Activated CD4-positive, alpha-beta T cell treated with anti-CD3 and anti-CD28 coated beads for 4 hours (primary cell): ENCODE results near the gene ACTMAP.
"Not testable (repeated sequence)": the region's sequence is repeated elsewhere in the genome, so short reads cannot be mapped to it uniquely, and the experiment has no call there.

Experiments used
- DNase-seq, 2 donors: peaks; one replicate each; pipeline ENCODE4 v3.0.0-alpha.2; 2020

The ACTMAP gene

DNA sequence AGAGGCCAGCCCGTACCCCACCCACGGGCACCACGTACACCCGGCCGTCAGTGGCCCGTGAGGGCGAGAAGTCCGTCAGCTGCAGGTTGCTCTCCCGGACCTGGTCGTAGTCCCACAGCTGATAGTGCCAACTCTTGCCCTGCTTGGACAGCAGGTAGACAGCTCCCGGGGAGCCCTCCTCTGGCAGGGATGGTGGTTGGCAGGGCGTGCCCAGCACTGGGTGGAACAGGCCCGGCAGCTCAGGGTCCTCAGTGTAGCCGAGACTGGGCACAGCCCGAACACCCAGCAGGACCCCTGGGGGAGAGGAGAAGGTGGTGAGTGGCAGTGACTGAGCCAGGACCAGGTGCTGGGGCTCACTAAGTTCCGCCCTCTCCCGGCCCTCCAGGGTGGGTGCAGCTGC, 7.8 kb downstream of the ACTMAP start:
- DNase-seq, result no peak

- DNase-seq, result no peak
Measured at GRCh38 chr19:40741527-40742390, 8.5 kb downstream of the ACTMAP start.

GRCh38 chr19:40740747-40741146, 9.5 kb downstream of the ACTMAP start:
- no peak for DNase-seq

DNA sequence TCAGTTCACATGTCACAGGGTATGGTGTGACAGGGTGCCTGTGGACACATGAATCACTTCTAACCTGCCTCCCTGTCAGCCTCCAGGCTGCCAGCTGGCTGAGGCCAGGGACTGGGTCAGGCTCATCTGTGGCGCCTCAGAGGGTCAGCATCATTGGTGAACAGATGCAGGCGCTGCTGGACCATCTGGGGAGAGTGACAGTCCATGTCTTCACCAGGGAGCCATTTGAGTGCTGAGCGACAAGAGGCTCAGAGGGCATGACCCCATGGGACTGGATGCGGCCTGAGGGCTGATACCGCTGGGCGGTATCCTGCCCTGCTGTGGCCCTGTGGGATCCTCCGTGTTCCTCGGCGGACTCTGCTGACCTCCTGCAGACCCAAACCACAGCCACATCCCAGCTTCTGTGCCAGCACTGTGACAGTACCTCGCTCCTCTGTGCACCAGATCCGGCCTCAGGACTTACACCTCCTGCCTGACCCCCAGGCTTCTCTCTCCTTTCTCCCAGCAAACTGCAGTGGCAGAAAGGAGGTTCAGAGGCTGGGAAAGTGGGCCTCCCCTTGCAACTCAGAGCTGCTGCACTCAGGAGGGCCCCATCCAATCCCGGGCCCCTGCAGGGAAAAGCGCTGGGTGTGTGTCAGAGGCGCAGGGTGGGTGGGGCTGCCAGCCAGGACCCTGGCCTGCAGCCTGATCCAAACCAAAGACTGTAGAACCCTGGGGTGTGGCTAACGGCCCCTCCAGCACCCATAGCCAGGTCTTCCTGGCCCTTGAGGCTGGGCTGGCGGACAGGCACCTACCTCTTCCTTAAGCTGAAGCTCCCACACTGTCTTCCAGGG, 10.2 kb downstream of the ACTMAP start:
- DNase-seq, result no peak

- no peak for DNase-seq
Measured at GRCh38 chr19:40739030-40739839, 11.0 kb downstream of the ACTMAP start.

GRCh38 chr19:40737102-40737644, 13.1 kb downstream of the ACTMAP start:
- DNase-seq, result no peak

GRCh38 chr19:40736661-40737060, 13.6 kb downstream of the ACTMAP start:
- no peak for DNase-seq

- no peak for DNase-seq
Measured at GRCh38 chr19:40735013-40735771, 15.1 kb downstream of the ACTMAP start.

DNA sequence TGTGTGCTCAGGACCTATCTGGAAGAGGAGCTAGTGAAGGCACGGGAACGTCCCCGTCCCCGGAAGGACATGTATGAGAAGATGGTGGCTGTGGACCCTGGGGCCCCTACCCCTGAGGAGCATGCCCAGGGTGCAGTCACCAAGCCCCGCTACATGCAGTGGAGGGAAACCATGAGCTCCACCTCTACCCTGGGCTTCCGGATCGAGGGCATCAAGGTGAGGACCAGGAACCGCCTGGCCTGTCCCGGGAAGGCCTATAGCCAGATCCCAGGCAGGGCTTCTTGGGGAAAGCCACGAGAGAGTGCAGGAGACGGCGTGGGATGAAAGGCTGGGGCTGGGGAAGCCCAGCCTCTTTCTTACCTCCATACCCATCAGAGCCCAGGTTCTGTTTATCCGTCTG, 17.1 kb downstream of the ACTMAP start:
- DNase-seq, result no peak

- DNase-seq, result not testable (repeated sequence)
Measured at GRCh38 chr19:40732304-40732703, 18.0 kb downstream of the ACTMAP start.

DNA sequence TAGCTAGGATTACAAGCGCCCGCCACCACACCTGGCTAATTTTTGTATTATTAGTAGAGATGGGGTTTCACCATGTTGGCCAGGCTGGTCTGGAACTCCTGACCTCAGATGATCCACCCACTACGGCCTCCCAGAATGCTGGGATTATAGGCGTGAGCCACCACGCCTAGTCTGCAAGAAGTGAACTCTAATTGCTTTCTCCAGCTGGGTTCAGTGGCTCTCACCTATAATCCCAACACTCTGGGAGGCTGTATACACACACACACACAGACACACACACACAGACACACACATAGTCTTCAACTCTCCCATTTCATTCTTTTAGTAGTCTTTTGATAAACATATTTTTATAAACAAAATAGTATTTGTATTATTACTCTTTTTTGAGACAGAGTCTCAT, 20.2 kb downstream of the ACTMAP start:
- not testable (repeated sequence) for DNase-seq

DNA sequence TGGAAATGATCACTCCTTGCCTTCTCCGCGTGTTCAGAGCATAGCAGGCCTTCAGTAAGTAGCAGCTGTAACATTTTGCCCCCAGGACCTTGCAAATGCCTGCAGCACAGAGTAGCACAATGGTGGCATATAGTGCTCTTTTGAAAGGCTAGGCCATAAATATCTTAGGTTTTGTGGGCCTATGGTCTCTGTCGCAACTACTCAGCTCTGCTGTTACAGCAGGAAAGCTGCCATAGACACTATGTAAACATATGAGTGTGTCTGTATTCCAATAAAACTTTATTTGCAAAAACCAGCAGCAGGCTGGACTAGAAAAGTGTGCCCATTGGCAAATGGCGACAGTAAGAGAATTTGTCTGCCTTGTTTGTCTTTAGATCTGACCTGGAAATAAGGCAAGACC, 24.0 kb downstream of the ACTMAP start:
- no peak for DNase-seq

- no peak for DNase-seq
Measured at GRCh38 chr19:40724855-40725254, 25.4 kb downstream of the ACTMAP start.

DNA sequence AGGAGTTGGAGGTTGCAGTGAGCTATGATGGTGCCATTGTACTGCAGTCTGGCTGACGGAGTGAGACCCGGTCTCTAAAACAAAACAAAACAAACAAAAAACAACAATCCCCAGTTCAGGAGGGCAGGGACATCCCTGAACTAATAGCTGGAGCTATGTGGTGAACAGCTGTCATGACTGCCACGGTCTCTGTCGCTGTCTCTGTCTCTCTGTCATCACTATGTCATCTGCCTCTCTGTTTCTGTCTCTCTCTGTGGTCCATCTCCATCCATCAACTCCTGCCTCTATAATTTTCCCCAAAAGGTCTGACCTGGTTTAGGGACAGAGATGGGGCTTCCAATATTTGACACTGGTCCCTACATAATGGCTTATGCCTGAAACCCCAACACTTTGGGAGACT, 26.0 kb downstream of the ACTMAP start:
- no peak for DNase-seq

DNA sequence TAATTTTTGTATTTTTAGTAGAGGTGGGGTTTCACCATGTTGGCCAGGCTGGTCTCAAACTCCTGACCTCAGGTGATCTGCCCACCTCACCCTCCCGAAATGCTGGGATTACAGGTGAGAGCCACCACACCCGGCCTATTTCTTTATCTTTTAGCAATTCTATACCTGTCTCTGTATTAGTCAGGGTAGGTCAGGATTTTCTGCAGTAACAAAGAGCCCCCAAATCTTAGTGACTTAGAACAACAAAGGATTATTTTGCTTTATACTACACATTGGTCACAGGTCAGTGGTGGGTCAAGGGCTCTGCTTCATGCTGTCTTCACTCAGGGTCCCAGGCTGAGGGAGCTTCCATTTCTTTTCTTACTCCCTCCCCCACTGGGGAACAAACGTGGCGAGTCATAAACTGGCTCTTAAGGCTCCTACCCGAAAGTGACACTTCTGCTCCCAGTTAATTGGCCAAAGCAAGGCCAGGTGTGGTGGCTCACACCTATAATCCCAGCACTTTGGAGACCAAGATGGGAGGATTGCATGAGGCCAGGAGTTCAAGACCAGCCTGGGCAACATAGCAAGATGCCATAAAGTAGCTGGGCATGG, 26.5 kb downstream of the ACTMAP start:
- no peak for DNase-seq

GRCh38 chr19:40721936-40722661, 28.2 kb downstream of the ACTMAP start:
- no peak for DNase-seq

DNA sequence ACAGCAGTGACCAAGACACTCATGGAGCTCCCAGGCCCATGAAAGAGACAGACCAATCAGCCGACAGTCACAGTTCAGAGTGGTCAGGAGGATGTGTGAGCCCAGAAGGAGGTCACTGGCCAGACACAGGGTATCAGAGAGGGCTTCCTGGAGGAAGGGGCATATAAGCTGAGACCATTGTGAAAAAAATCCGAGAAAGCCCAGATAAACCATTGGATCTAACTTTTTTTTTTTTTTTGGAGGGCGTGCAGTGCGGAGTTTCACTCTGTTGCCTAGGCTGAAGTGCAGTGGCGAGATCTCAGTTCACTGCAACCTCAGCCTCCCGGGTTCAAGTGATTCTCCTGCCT, 29.2 kb downstream of the ACTMAP start:
- no peak for DNase-seq

DNA sequence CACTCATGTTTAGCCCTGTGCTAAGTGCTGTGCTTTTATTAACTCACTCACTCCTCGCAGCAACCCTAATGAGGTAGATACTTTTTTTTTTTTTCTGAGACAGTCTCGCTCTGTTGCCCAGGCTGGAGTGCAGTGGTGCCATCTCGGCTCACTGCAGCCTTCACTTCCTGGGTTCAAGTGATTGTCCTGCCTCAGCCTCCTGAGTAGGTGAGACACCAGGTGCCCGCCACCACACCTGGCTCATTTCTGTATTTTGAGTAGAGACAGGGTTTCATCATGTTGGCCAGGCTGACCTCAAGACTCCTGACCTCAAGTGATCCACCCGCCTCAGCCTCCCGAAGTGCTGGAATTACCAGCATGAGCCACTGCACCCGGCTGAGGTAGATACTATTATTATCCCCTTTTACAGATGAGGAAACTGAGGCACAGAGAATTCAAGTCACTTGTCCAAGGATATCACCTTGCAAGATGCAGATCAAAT, 30.8 kb downstream of the ACTMAP start:
- no peak for DNase-seq

DNA sequence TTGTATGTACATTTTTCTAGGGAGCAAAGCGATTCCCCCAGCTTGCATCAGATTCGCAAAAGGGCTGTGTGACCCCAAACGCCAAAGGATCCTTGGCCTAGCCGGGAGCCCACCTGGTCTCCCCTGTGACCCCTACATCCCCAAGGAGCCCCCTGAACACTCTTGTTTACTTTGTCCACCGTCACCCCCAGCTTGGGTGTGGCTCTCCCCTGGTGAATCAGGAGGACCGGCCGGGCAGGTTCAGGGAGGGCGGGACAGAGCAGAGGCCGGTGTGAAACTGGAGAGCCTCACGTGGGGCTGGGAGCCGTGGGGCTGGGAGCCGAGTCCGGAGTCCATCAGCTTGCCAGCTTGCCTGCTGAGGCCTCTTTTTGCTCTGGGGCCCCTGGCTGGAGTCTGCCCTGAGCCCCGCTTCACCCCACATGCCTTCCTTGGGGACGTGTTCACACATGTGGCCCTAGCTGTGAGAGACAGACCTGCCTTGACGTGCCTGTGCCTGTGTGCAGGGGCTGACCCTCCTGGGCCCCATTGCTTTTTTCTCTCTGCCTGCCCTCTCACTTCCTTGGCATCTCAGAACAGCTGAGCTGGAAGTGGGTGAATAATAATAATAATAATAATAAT, 31.4 kb downstream of the ACTMAP start:
- DNase-seq, result peak in 1 of 2 donors; percentile 8
